WTC11 (cell line): ENCODE measurements around the gene PNMA1. TPM values are rescaled to one million over a fixed set of nuclear protein-coding genes. Genes with fewer than 3 reads are reported as not detected.

Source experiments
- ATAC-seq: fragments of 200-7000 bp; cut with Tn5 transposase; 2 replicates; pipeline ENCODE4 v1.10.0; 2021; ENCODE audit warnings: mild to moderate bottlenecking, moderate library complexity
- CTCF ChIA-PET: fragments of 300-600 bp; sonication (Branson Sonifier 250); formaldehyde crosslinking; loops from one replicate; lab custom pipeline; 2021; ENCODE audit warnings: antibody characterized with exemption; lab: Charles Lee
- POLR2A ChIA-PET: fragments of 350-600 bp; sonication (Branson Sonifier 250); formaldehyde crosslinking; loops from one replicate; lab custom pipeline; 2021; ENCODE audit warnings: antibody characterized with exemption; lab: Charles Lee
- DNase-seq: peaks from one replicate; pipeline ENCODE4 v3.0.0; 2021; ENCODE audit warnings: low spot score
- H3K27ac Mint-ChIP-seq: 2 replicates; pipeline ENCODE4 v1.8.0; 2021; ENCODE audit warnings: mixed read lengths
- H3K27me3 Mint-ChIP-seq: 2 replicates; pipeline ENCODE4 v1.8.0; 2021; ENCODE audit warnings: low read depth, mild to moderate bottlenecking, moderate library complexity, mixed read lengths
- H3K36me3 Mint-ChIP-seq: 2 replicates; pipeline ENCODE4 v1.8.0; 2021; ENCODE audit warnings: mixed read lengths
- H3K4me1 Mint-ChIP-seq: 2 replicates; pipeline ENCODE4 v1.8.0; 2022; ENCODE audit warnings: mixed read lengths
- H3K4me3 Mint-ChIP-seq: 2 replicates; pipeline ENCODE4 v1.8.0; 2021; ENCODE audit warnings: mild to moderate bottlenecking, moderate library complexity, mixed read lengths
- H3K9me3 Mint-ChIP-seq: 2 replicates; pipeline ENCODE4 v1.8.0; 2021; ENCODE audit warnings: mixed read lengths
- ATF1 ChIP-seq: sonication (generic); formaldehyde crosslinking; IDR thresholded peaks from 2 replicates; pipeline ENCODE4 v1.8.1; 2023; ENCODE audit warnings: mild to moderate bottlenecking, moderate library complexity, missing genetic modification reagents
- ELF4 ChIP-seq: sonication (generic); formaldehyde crosslinking; IDR thresholded peaks from 2 replicates; pipeline ENCODE4 v1.8.1; 2022; ENCODE audit warnings: low read depth, mild to moderate bottlenecking, moderate library complexity, missing genetic modification reagents
- FOXK1 ChIP-seq: sonication (generic); formaldehyde crosslinking; IDR thresholded peaks from 2 replicates; pipeline ENCODE4 v1.8.0; 2022; ENCODE audit warnings: mild to moderate bottlenecking, moderate library complexity, missing genetic modification reagents
- FOXP1 ChIP-seq: sonication (generic); formaldehyde crosslinking; IDR thresholded peaks from 2 replicates; pipeline ENCODE4 v1.8.0; 2022; ENCODE audit warnings: missing genetic modification reagents, mild to moderate bottlenecking, moderate library complexity, borderline replicate concordance
- HMGA2 ChIP-seq: fragments of 250-450 bp; sonication (Bioruptor Pico); IDR thresholded peaks from 2 replicates; pipeline ENCODE4 v1.4.0; 2021; ENCODE audit warnings: mild to moderate bottlenecking, moderate library complexity
- IRF2 ChIP-seq: sonication (generic); formaldehyde crosslinking; IDR thresholded peaks from 2 replicates; pipeline ENCODE4 v1.8.0; 2022; ENCODE audit warnings: low read depth, missing genetic modification reagents, borderline replicate concordance
- JAZF1 ChIP-seq: fragments of 250-450 bp; sonication (Bioruptor Pico); IDR thresholded peaks from 2 replicates; pipeline ENCODE4 v1.9.0; 2021; ENCODE audit warnings: moderate library complexity, mild to moderate bottlenecking, inconsistent platforms
- NFATC4 ChIP-seq: fragments of 250-450 bp; sonication (Bioruptor Pico); IDR thresholded peaks from 2 replicates; pipeline ENCODE4 v1.9.0; 2021; ENCODE audit warnings: mild to moderate bottlenecking
- NFYB ChIP-seq: sonication (generic); formaldehyde crosslinking; conservative IDR thresholded peaks from 2 replicates; pipeline ENCODE4 v1.8.0; 2022; ENCODE audit warnings: low read depth, missing genetic modification reagents
- SOX15 ChIP-seq: fragments of 250-450 bp; sonication (Bioruptor Pico); IDR thresholded peaks from 2 replicates; pipeline ENCODE4 v1.9.0; 2021; ENCODE audit warnings: mild to moderate bottlenecking
- ZBTB21 ChIP-seq: sonication (generic); formaldehyde crosslinking; IDR thresholded peaks from 2 replicates; pipeline ENCODE4 v1.8.1; 2023; ENCODE audit warnings: mild to moderate bottlenecking, missing genetic modification reagents, borderline replicate concordance
- ZNF121 ChIP-seq: sonication (generic); formaldehyde crosslinking; IDR thresholded peaks from 2 replicates; pipeline ENCODE4 v1.8.0; 2023; ENCODE audit warnings: missing genetic modification reagents
- ZNF423 ChIP-seq: fragments of 250-450 bp; sonication (Bioruptor Pico); IDR thresholded peaks from 2 replicates; pipeline ENCODE4 v2.1.2; 2022; ENCODE audit warnings: mild to moderate bottlenecking, moderate library complexity
- total RNA-seq: library from RNA; stranded (reverse); gene quantifications from 3 replicates; pipeline ENCODE4 v1.2.3, GENCODE V29; 2021
- TF ChIP-seq, protein P1 (sequence below): sonication (generic); formaldehyde crosslinking; IDR thresholded peaks from 2 replicates; pipeline ENCODE4 v1.8.0; 2022; ENCODE audit warnings: mild to moderate bottlenecking, missing genetic modification reagents
- TF ChIP-seq, protein P2 (sequence below): sonication (generic); formaldehyde crosslinking; IDR thresholded peaks from 2 replicates; pipeline ENCODE4 v1.8.1; 2022; ENCODE audit warnings: missing genetic modification reagents, borderline replicate concordance
- TF ChIP-seq, protein P3 (sequence below): fragments of 250-450 bp; sonication (Bioruptor Pico); IDR thresholded peaks from 2 replicates; pipeline ENCODE4 v1.9.0; 2021; ENCODE audit warnings: moderate library complexity, mild to moderate bottlenecking, inconsistent platforms, borderline replicate concordance
- TF ChIP-seq, protein P4 (sequence below): sonication (generic); formaldehyde crosslinking; IDR thresholded peaks from 2 replicates; pipeline ENCODE4 v1.8.1; 2022; ENCODE audit warnings: low read depth, missing genetic modification reagents, borderline replicate concordance
- TF ChIP-seq, protein P5 (sequence below): sonication (generic); formaldehyde crosslinking; IDR thresholded peaks from 2 replicates; pipeline ENCODE4 v1.8.1; 2022; ENCODE audit warnings: mild to moderate bottlenecking, moderate library complexity, missing genetic modification reagents
- TF ChIP-seq, protein P6 (sequence below): fragments of 200-600 bp; IDR thresholded peaks from 2 replicates; pipeline ENCODE4 v1.8.0; 2022; ENCODE audit warnings: antibody characterized with exemption
- TF ChIP-seq, protein P7 (sequence below): sonication (generic); formaldehyde crosslinking; IDR thresholded peaks from 2 replicates; pipeline ENCODE4 v1.8.0; 2022; ENCODE audit warnings: mild to moderate bottlenecking, missing genetic modification reagents
- TF ChIP-seq, protein P8 (sequence below): fragments of 250-450 bp; sonication (Bioruptor Pico); IDR thresholded peaks from 2 replicates; pipeline ENCODE4 v1.9.0; 2021; ENCODE audit warnings: mild to moderate bottlenecking

Gene PNMA1
- total RNA-seq, 1 experiment from 2014 or later: 46.0 TPM

DNA sequence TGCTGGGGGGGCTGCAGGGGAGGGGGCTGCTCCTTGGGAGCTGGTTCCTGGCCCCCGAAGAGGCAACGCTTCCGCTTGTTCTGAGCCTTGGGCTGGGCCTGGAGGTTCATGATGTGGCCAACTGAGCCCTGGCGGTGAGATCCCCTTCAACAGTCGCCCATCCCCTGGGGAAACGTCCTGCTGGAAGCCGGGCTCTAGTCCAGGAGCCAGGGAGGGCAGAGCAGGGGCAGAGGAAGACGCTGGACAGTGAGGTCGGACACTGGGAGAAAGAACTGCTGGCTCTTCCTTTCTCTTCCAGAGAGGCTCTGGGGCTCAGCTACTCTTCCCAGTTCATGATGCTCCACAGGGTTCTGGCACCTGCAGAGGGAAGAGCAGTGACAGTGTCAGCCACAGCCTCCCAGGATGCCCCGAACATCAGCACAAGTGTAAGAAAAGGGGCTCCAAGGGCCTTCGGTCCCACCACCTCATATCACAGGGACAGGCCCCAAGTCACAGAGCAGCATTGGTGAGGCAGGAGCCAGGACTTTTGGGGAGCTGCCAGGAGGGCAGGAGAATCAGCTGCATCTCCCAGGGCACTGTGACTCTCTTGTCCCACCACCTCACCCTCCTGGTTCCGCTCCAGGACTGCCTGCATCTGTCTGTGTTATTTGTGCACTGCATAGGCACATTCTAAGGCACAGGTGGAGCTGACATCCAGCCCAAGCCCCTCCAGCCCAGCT lies 25.9 kb upstream of the PNMA1 start (continued):
- TF ChIP-seq, protein P1, sequence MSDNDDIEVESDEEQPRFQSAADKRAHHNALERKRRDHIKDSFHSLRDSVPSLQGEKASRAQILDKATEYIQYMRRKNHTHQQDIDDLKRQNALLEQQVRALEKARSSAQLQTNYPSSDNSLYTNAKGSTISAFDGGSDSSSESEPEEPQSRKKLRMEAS (CRISPR knock-in tag): no peak
- TF ChIP-seq FOXK1 (CRISPR knock-in tag): no peak
- TF ChIP-seq ZNF121: no peak

DNA sequence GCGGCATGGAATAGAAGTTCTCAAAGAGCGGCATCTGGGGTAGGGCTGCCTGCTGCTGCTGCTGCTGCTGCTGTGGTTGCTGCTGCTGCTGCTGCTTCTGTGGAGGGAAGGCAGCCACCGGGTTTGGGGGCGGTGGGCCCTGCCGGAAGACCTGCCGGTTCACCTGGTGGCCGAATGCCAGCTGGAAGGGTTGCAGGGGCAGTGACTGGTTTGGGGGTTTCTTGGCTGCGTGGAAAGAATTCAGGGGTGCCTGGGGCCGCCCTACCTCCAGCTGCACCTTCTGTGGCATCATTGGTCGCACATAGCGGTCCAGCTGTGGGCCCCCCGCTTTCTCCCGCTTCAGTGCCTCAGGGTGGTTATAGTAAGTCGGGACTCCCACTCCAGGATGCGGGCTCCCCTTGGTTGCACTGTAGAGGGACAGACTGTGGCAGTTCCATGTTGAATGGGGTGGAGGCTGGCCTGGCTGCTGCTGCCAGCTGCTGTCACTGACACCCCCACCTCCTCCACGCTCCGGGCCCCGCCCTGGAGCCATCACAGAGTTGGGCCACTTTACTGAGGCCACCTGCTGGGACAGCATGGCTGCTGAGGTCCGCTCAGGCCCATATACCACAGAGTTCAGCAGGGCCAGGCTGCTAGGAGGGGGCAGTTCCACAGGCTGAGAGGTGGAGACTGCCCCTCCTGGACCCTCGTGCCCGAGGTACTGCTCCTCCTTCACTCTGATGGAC lies 25.2 kb upstream of the PNMA1 start:
- Mint-ChIP-seq H3K36me3 (peaks cover 12% of the 10 kb centered on the region), H3K27me3 (no peaks in the 10 kb centered on the region), H3K4me1 (peaks cover 42% of the 10 kb centered on the region), H3K9me3 (no peaks in the 10 kb centered on the region), H3K27ac (no peak overlapping the region), H3K4me3 (no peak overlapping the region)
- DNase-seq (no peak), ATAC-seq (no peak)
- CTCF ChIA-PET: interaction anchor here (5.5 kb wide), 1 partner anchor 20 kb away, joined by 71 read pairs; a partner anchor contains a TSS
- POLR2A ChIA-PET: interaction anchor here (0.7 kb wide), 1 partner anchor 21 kb away, joined by 3 read pairs; a partner anchor contains a TSS
- TF ChIP-seq, protein P2, sequence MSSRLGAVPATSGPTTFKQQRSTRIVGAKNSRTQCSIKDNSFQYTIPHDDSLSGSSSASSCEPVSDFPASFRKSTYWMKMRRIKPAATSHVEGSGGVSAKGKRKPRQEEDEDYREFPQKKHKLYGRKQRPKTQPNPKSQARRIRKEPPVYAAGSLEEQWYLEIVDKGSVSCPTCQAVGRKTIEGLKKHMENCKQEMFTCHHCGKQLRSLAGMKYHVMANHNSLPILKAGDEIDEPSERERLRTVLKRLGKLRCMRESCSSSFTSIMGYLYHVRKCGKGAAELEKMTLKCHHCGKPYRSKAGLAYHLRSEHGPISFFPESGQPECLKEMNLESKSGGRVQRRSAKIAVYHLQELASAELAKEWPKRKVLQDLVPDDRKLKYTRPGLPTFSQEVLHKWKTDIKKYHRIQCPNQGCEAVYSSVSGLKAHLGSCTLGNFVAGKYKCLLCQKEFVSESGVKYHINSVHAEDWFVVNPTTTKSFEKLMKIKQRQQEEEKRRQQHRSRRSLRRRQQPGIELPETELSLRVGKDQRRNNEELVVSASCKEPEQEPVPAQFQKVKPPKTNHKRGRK (CRISPR knock-in tag): no peak
- TF ChIP-seq, protein P3, sequence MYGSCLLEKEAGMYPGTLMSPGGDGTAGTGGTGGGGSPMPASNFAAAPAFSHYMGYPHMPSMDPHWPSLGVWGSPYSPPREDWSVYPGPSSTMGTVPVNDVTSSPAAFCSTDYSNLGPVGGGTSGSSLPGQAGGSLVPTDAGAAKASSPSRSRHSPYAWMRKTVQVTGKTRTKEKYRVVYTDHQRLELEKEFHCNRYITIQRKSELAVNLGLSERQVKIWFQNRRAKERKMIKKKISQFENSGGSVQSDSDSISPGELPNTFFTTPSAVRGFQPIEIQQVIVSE: no peak
- TF ChIP-seq ZBTB21 (CRISPR knock-in tag): no peak
- no peak for TF ChIP-seq HMGA2
- TF ChIP-seq FOXP1 (CRISPR knock-in tag): no peak
- TF ChIP-seq, protein P4, sequence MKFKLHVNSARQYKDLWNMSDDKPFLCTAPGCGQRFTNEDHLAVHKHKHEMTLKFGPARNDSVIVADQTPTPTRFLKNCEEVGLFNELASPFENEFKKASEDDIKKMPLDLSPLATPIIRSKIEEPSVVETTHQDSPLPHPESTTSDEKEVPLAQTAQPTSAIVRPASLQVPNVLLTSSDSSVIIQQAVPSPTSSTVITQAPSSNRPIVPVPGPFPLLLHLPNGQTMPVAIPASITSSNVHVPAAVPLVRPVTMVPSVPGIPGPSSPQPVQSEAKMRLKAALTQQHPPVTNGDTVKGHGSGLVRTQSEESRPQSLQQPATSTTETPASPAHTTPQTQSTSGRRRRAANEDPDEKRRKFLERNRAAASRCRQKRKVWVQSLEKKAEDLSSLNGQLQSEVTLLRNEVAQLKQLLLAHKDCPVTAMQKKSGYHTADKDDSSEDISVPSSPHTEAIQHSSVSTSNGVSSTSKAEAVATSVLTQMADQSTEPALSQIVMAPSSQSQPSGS (CRISPR knock-in tag): no peak
- TF ChIP-seq ZNF423 (CRISPR knock-in tag): no peak
- TF ChIP-seq, protein P5, sequence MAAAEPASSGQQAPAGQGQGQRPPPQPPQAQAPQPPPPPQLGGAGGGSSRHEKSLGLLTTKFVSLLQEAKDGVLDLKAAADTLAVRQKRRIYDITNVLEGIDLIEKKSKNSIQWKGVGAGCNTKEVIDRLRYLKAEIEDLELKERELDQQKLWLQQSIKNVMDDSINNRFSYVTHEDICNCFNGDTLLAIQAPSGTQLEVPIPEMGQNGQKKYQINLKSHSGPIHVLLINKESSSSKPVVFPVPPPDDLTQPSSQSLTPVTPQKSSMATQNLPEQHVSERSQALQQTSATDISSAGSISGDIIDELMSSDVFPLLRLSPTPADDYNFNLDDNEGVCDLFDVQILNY (CRISPR knock-in tag): no peak
- TF ChIP-seq ELF4 (CRISPR knock-in tag): no peak
- TF ChIP-seq, protein P6, sequence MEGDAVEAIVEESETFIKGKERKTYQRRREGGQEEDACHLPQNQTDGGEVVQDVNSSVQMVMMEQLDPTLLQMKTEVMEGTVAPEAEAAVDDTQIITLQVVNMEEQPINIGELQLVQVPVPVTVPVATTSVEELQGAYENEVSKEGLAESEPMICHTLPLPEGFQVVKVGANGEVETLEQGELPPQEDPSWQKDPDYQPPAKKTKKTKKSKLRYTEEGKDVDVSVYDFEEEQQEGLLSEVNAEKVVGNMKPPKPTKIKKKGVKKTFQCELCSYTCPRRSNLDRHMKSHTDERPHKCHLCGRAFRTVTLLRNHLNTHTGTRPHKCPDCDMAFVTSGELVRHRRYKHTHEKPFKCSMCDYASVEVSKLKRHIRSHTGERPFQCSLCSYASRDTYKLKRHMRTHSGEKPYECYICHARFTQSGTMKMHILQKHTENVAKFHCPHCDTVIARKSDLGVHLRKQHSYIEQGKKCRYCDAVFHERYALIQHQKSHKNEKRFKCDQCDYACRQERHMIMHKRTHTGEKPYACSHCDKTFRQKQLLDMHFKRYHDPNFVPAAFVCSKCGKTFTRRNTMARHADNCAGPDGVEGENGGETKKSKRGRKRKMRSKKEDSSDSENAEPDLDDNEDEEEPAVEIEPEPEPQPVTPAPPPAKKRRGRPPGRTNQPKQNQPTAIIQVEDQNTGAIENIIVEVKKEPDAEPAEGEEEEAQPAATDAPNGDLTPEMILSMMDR: no peak
- TF ChIP-seq IRF2 (CRISPR knock-in tag): no peak
- TF ChIP-seq, protein P7, sequence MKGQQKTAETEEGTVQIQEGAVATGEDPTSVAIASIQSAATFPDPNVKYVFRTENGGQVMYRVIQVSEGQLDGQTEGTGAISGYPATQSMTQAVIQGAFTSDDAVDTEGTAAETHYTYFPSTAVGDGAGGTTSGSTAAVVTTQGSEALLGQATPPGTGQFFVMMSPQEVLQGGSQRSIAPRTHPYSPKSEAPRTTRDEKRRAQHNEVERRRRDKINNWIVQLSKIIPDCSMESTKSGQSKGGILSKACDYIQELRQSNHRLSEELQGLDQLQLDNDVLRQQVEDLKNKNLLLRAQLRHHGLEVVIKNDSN (CRISPR knock-in tag): no peak
- TF ChIP-seq JAZF1: no peak
- no peak for TF ChIP-seq NFATC4 (CRISPR knock-in tag)
- no peak for TF ChIP-seq SOX15
- TF ChIP-seq NFYB (CRISPR knock-in tag): no peak
- TF ChIP-seq, protein P8, sequence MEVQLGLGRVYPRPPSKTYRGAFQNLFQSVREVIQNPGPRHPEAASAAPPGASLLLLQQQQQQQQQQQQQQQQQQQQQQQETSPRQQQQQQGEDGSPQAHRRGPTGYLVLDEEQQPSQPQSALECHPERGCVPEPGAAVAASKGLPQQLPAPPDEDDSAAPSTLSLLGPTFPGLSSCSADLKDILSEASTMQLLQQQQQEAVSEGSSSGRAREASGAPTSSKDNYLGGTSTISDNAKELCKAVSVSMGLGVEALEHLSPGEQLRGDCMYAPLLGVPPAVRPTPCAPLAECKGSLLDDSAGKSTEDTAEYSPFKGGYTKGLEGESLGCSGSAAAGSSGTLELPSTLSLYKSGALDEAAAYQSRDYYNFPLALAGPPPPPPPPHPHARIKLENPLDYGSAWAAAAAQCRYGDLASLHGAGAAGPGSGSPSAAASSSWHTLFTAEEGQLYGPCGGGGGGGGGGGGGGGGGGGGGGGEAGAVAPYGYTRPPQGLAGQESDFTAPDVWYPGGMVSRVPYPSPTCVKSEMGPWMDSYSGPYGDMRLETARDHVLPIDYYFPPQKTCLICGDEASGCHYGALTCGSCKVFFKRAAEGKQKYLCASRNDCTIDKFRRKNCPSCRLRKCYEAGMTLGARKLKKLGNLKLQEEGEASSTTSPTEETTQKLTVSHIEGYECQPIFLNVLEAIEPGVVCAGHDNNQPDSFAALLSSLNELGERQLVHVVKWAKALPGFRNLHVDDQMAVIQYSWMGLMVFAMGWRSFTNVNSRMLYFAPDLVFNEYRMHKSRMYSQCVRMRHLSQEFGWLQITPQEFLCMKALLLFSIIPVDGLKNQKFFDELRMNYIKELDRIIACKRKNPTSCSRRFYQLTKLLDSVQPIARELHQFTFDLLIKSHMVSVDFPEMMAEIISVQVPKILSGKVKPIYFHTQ (CRISPR knock-in tag): no peak
- TF ChIP-seq ATF1 (CRISPR knock-in tag): no peak
